ENCODE measurements around the gene NBEAL1.

DNA sequence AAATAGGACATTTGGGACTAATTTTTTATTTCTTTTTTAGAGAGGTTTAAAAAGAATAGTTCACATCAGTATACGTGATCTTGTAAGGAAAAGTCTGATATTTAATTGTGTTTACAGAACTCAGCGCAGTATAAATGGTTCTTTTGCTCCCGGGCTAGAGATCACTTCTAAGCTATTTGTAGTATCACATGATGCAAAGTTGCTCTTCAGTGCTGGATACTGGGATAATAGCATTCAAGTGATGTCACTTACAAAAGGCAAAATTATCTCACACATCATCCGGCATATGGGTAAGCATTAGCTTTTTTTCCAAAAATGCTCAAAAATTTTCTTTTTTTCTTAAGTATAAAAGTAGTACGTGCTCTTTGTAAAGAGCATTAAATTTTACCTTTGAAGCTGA is 186.8 kb downstream of the NBEAL1 start:
- TF ChIP-seq, protein P1, sequence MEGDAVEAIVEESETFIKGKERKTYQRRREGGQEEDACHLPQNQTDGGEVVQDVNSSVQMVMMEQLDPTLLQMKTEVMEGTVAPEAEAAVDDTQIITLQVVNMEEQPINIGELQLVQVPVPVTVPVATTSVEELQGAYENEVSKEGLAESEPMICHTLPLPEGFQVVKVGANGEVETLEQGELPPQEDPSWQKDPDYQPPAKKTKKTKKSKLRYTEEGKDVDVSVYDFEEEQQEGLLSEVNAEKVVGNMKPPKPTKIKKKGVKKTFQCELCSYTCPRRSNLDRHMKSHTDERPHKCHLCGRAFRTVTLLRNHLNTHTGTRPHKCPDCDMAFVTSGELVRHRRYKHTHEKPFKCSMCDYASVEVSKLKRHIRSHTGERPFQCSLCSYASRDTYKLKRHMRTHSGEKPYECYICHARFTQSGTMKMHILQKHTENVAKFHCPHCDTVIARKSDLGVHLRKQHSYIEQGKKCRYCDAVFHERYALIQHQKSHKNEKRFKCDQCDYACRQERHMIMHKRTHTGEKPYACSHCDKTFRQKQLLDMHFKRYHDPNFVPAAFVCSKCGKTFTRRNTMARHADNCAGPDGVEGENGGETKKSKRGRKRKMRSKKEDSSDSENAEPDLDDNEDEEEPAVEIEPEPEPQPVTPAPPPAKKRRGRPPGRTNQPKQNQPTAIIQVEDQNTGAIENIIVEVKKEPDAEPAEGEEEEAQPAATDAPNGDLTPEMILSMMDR (IDR thresholded peaks at IDR 0.05 in 2 of 3, conservative IDR thresholded peaks at IDR 0.05 in 1 of 3; ENCODE audit: borderline replicate concordance in 1 of 3, insufficient read depth in 1 of 3, low read depth in 2 of 3, low read length in 2 of 3): no peak
- TF ChIP-seq FOSL1 (IDR thresholded peaks at IDR 0.05; ENCODE audit: low read depth): no peak
- no peak for TF ChIP-seq SIN3A (IDR thresholded peaks at IDR 0.05; ENCODE audit: low read depth)
- TF ChIP-seq SP1 (IDR thresholded peaks at IDR 0.05; ENCODE audit: low read depth): no peak
- TF ChIP-seq POLR2A (IDR thresholded peaks at IDR 0.05; ENCODE audit: borderline replicate concordance, extremely low read depth, insufficient read depth, insufficient read length): no peak
- no peak for TF ChIP-seq EGR1 (IDR thresholded peaks at IDR 0.05; ENCODE audit: low read depth)
- TF ChIP-seq EZH2 (IDR thresholded peaks at IDR 0.05): no peak
- no peak for TF ChIP-seq POLR2AphosphoS5 (IDR thresholded peaks at IDR 0.05; ENCODE audit: low read depth, low read length)
- TF ChIP-seq YY1 (IDR thresholded peaks at IDR 0.05; ENCODE audit: extremely low read depth, insufficient replicate concordance, low read depth, low read length): no peak
- TF ChIP-seq, protein P2, sequence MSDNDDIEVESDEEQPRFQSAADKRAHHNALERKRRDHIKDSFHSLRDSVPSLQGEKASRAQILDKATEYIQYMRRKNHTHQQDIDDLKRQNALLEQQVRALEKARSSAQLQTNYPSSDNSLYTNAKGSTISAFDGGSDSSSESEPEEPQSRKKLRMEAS (IDR thresholded peaks at IDR 0.05): no peak
- TF ChIP-seq ZNF274 (IDR thresholded peaks at IDR 0.05; ENCODE audit: low read depth, low read length): no peak

Measured in HCT116 (cell line).